GM23338 (cell line): ENCODE data around the gene PRPSAP1. TPM values are rescaled to one million over a fixed set of nuclear protein-coding genes. Genes with fewer than 3 reads are reported as not detected.
A peak's percentile ranks its signal among the peaks of the same experiment; 100 is the strongest.

Experiments used
- ATAC-seq: fragments of 200-7000 bp; cut with Tn5 transposase; 3 replicates; pipeline ENCODE4 v1.9.1; 2020
- DNase-seq: peaks from one replicate; pipeline ENCODE4 v3.0.0-alpha.2; 2015; ENCODE audit warnings: low spot score
- H2AFZ ChIP-seq: fragments of 200-600 bp; sonication (generic); 2 replicates; pipeline ENCODE4 v1.8.0; 2016; ENCODE audit warnings: antibody characterized with exemption, mild to moderate bottlenecking, moderate library complexity
- H3F3A ChIP-seq: fragments of 200-600 bp; sonication (generic); replicated peaks from 2 replicates; pipeline ENCODE4 v1.8.0; 2017; ENCODE audit warnings: antibody characterized with exemption, mixed run types, low read depth
- H3K27ac ChIP-seq: fragments of 200-600 bp; sonication (generic); 2 replicates; pipeline ENCODE4 v1.6.1; 2016; ENCODE audit warnings: low read depth
- H3K27me3 ChIP-seq: fragments of 200-600 bp; sonication (generic); 2 replicates; pipeline ENCODE4 v1.8.0; 2016; ENCODE audit warnings: mild to moderate bottlenecking, mixed run types, moderate library complexity; ENCODE audit not compliant: insufficient read depth
- H3K36me3 ChIP-seq: fragments of 200-600 bp; sonication (generic); 2 replicates; pipeline ENCODE4 v1.8.0; 2016; ENCODE audit warnings: mild to moderate bottlenecking; ENCODE audit not compliant: insufficient read depth
- H3K4me1 ChIP-seq: fragments of 200-600 bp; sonication (generic); 2 replicates; pipeline ENCODE4 v1.8.0; 2016; ENCODE audit warnings: mild to moderate bottlenecking, moderate library complexity; ENCODE audit not compliant: insufficient read depth
- H3K4me2 ChIP-seq: fragments of 200-600 bp; sonication (generic); 2 replicates; pipeline ENCODE4 v1.7.1; 2017; ENCODE audit warnings: mixed run types
- H3K4me3 ChIP-seq: fragments of 200-600 bp; sonication (generic); 2 replicates; pipeline ENCODE4 v1.6.1; 2016; ENCODE audit warnings: mixed run types
- H3K79me2 ChIP-seq: fragments of 200-600 bp; sonication (generic); replicated peaks from 2 replicates; pipeline ENCODE4 v1.8.0; 2017; ENCODE audit warnings: mild to moderate bottlenecking; ENCODE audit not compliant: insufficient read depth
- H3K9me2 ChIP-seq: fragments of 200-600 bp; sonication (generic); 2 replicates; pipeline ENCODE4 v1.8.0; 2017; ENCODE audit not compliant: insufficient read depth
- H4K20me1 ChIP-seq: fragments of 200-600 bp; sonication (generic); replicated peaks from 2 replicates; pipeline ENCODE4 v1.8.0; 2017; ENCODE audit warnings: mild to moderate bottlenecking; ENCODE audit not compliant: insufficient read depth
- H3K27ac Mint-ChIP-seq: 2 replicates; pipeline ENCODE4 v1.8.0; 2020; ENCODE audit warnings: inconsistent platforms, mild to moderate bottlenecking, moderate library complexity, mixed read lengths
- H3K27me3 Mint-ChIP-seq: 3 replicates; pipeline ENCODE4 v1.8.0; 2022; ENCODE audit warnings: low read depth, mild to moderate bottlenecking, moderate library complexity, mixed read lengths, inconsistent platforms; ENCODE audit not compliant: insufficient read depth, poor library complexity
- H3K36me3 Mint-ChIP-seq: 3 replicates; pipeline ENCODE4 v1.8.0; 2021; ENCODE audit warnings: low read depth, mild to moderate bottlenecking, inconsistent platforms, moderate library complexity, mixed read lengths
- H3K4me1 Mint-ChIP-seq: 3 replicates; pipeline ENCODE4 v1.8.0; 2020; ENCODE audit warnings: mild to moderate bottlenecking, inconsistent platforms, mixed read lengths
- H3K4me3 Mint-ChIP-seq: 3 replicates; pipeline ENCODE4 v1.8.0; 2021; ENCODE audit warnings: moderate library complexity, mild to moderate bottlenecking, inconsistent platforms, mixed read lengths
- H3K9me3 Mint-ChIP-seq: 3 replicates; pipeline ENCODE4 v1.8.0; 2020; ENCODE audit warnings: moderate library complexity, mild to moderate bottlenecking, inconsistent platforms, mixed read lengths
- CREB1 ChIP-seq: fragments of 250-450 bp; sonication (Bioruptor Pico); IDR thresholded peaks from 2 replicates; pipeline ENCODE4 v1.5.0; 2020; ENCODE audit warnings: low read depth, mild to moderate bottlenecking, moderate library complexity
- EZH2 ChIP-seq: fragments of 200-600 bp; sonication (generic); IDR thresholded peaks from one replicate; pipeline ENCODE4 v1.8.0; 2017; ENCODE audit warnings: antibody characterized with exemption, mild to moderate bottlenecking, low read depth; ENCODE audit not compliant: unreplicated experiment
- EZH2phosphoT487 ChIP-seq: fragments of 200-600 bp; sonication (generic); IDR thresholded peaks from one replicate; pipeline ENCODE4 v1.8.1; 2018; ENCODE audit warnings: antibody characterized with exemption; ENCODE audit not compliant: unreplicated experiment
- JUNB ChIP-seq: IDR thresholded peaks from one replicate; pipeline ENCODE4 v1.6.1; 2016; ENCODE audit warnings: antibody characterized with exemption; ENCODE audit not compliant: unreplicated experiment
- NANOG ChIP-seq: IDR thresholded peaks from 2 replicates; pipeline ENCODE4 v1.6.1; 2016; ENCODE audit warnings: antibody characterized with exemption, borderline replicate concordance
- POLR2AphosphoS5 ChIP-seq: IDR thresholded peaks from 2 replicates; pipeline ENCODE4 v1.6.1; 2016; ENCODE audit warnings: antibody characterized with exemption, low read depth
- STAT1 ChIP-seq: IDR thresholded peaks from one replicate; pipeline ENCODE4 v1.6.1; 2016; ENCODE audit warnings: antibody characterized with exemption; ENCODE audit not compliant: unreplicated experiment
- ZNF114 ChIP-seq: fragments of 250-450 bp; sonication (Bioruptor Pico); IDR thresholded peaks from 2 replicates; pipeline ENCODE4 v1.5.0; 2020; ENCODE audit warnings: mild to moderate bottlenecking, moderate library complexity
- ZNF331 ChIP-seq: fragments of 250-450 bp; sonication (Bioruptor Pico); IDR thresholded peaks from 2 replicates; pipeline ENCODE4 v1.5.0; 2020; ENCODE audit warnings: low read depth, mild to moderate bottlenecking, moderate library complexity
- polyA plus RNA-seq: library from polyadenylated mRNA; unstranded; fragments of >200 nt; fragmentation: Nextera tagmentation; extraction: Ambion mirVana; gene quantifications from 2 replicates; pipeline ENCODE4 v1.2.1, GENCODE V29; 2016
- total RNA-seq: library from RNA; depleted of rRNA; stranded (reverse); fragments of >200 nt; shearing (Covaris generic); gene quantifications from 2 replicates; pipeline ENCODE4 v1.2.3, GENCODE V29; 2014
- TF ChIP-seq, protein P1 (sequence below): fragments of 250-450 bp; sonication (Bioruptor Pico); IDR thresholded peaks from 2 replicates; pipeline ENCODE4 v1.5.0; 2020; ENCODE audit warnings: mild to moderate bottlenecking, moderate library complexity
- TF ChIP-seq, protein P2 (sequence below), 2 experiments: fragments of 200-600 bp in 1 of 2; sonication (generic) in 1 of 2; conservative IDR thresholded peaks; 2 replicates each; pipeline versions ENCODE4 v1.5.1 to v1.6.1; 2016 to 2017; ENCODE audit warnings: antibody characterized with exemption in 2 of 2, low read depth in 2 of 2, mild to moderate bottlenecking in 2 of 2, moderate library complexity in 1 of 2
- TF ChIP-seq, protein P3 (sequence below): IDR thresholded peaks from one replicate; pipeline ENCODE4 v1.6.1; 2018; ENCODE audit warnings: antibody characterized with exemption; ENCODE audit not compliant: unreplicated experiment
- TF ChIP-seq, protein P4 (sequence below): IDR thresholded peaks from 2 replicates; pipeline ENCODE4 v1.6.1; 2016; ENCODE audit warnings: antibody characterized with exemption

The PRPSAP1 gene
- total and polyA plus RNA-seq, 2 experiments from 2014 or later, result 39.5 to 58.8 TPM

DNA sequence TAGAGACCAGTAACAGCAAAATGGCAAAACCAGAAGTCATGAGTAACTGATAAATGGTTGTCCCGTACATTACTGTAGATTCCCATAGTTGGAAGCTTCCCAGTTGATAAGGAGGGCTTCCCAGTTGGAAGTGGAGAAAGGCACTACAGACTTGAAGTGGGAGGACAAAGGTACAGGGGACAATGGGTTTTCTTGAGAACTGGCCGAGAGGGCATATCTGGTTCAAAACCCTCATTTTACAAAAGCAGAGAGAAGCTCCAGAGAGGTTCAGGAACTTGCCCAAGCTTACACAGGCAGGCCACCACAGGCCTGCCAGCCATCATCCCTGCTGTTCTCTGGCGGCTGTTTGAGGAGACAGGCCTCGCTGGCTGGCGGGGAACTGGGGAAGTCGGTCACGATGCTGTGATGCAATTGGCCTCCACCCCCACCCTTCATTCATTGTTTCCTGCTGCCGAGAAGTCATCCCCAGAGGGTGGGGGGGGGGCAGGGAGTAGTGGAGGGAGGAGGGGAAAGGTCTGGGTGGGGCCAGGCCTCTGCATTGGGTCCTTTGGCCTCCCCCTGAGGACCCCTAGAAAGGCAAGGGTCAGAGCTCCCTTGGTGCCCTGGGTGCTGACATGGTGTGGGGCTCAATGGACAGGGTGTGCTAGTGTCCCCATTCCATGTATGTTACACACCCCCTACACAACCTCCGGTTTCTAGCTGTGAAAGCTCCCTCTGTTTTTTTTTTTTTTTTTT lies 85.5 kb downstream of the PRPSAP1 start:
- peak; percentile 0; the same call in 2 of the 3 replicates for ATAC-seq
- peak; percentile 56 for DNase-seq
- peaks cover 11% of the 10 kb centered on the region; the same call in 2 of the 3 replicates for H3K36me3 Mint-ChIP-seq
- H2AFZ ChIP-seq, result no peak overlapping the region
- H3K4me3 ChIP-seq, result 0 out of 2 replicates have a peak overlapping the region, but pooled peaks have one; percentile 28
- peaks cover 21% of the 10 kb centered on the region for H3K79me2 ChIP-seq
- peaks cover 3% of the 10 kb centered on the region; the same call in 1 of the 2 replicates for H3F3A ChIP-seq
- H3K27me3 ChIP-seq, result no peaks in the 10 kb centered on the region
- no peak for TF ChIP-seq ZNF114
- TF ChIP-seq, protein P1, sequence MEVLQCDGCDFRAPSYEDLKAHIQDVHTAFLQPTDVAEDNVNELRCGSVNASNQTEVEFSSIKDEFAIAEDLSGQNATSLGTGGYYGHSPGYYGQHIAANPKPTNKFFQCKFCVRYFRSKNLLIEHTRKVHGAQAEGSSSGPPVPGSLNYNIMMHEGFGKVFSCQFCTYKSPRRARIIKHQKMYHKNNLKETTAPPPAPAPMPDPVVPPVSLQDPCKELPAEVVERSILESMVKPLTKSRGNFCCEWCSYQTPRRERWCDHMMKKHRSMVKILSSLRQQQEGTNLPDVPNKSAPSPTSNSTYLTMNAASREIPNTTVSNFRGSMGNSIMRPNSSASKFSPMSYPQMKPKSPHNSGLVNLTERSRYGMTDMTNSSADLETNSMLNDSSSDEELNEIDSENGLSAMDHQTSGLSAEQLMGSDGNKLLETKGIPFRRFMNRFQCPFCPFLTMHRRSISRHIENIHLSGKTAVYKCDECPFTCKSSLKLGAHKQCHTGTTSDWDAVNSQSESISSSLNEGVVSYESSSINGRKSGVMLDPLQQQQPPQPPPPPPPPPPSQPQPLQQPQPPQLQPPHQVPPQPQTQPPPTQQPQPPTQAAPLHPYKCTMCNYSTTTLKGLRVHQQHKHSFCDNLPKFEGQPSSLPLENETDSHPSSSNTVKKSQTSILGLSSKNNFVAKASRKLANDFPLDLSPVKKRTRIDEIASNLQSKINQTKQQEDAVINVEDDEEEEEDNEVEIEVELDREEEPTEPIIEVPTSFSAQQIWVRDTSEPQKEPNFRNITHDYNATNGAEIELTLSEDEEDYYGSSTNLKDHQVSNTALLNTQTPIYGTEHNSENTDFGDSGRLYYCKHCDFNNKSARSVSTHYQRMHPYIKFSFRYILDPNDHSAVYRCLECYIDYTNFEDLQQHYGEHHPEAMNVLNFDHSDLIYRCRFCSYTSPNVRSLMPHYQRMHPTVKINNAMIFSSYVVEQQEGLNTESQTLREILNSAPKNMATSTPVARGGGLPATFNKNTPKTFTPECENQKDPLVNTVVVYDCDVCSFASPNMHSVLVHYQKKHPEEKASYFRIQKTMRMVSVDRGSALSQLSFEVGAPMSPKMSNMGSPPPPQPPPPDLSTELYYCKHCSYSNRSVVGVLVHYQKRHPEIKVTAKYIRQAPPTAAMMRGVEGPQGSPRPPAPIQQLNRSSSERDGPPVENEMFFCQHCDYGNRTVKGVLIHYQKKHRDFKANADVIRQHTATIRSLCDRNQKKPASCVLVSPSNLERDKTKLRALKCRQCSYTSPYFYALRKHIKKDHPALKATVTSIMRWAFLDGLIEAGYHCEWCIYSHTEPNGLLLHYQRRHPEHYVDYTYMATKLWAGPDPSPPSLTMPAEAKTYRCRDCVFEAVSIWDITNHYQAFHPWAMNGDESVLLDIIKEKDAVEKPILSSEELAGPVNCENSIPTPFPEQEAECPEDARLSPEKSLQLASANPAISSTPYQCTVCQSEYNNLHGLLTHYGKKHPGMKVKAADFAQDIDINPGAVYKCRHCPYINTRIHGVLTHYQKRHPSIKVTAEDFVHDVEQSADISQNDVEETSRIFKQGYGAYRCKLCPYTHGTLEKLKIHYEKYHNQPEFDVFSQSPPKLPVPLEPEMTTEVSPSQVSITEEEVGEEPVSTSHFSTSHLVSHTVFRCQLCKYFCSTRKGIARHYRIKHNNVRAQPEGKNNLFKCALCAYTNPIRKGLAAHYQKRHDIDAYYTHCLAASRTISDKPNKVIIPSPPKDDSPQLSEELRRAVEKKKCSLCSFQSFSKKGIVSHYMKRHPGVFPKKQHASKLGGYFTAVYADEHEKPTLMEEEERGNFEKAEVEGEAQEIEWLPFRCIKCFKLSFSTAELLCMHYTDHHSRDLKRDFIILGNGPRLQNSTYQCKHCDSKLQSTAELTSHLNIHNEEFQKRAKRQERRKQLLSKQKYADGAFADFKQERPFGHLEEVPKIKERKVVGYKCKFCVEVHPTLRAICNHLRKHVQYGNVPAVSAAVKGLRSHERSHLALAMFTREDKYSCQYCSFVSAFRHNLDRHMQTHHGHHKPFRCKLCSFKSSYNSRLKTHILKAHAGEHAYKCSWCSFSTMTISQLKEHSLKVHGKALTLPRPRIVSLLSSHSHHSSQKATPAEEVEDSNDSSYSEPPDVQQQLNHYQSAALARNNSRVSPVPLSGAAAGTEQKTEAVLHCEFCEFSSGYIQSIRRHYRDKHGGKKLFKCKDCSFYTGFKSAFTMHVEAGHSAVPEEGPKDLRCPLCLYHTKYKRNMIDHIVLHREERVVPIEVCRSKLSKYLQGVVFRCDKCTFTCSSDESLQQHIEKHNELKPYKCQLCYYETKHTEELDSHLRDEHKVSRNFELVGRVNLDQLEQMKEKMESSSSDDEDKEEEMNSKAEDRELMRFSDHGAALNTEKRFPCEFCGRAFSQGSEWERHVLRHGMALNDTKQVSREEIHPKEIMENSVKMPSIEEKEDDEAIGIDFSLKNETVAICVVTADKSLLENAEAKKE (CRISPR knock-in tag), result no peak
- TF ChIP-seq CREB1 (CRISPR knock-in tag), result no peak
- TF ChIP-seq EZH2, result no peak
- no peak for TF ChIP-seq POLR2AphosphoS5
- no peak for TF ChIP-seq ZNF331 (CRISPR knock-in tag)
- TF ChIP-seq EZH2phosphoT487, result no peak
- TF ChIP-seq STAT1, result no peak
- TF ChIP-seq, protein P2, sequence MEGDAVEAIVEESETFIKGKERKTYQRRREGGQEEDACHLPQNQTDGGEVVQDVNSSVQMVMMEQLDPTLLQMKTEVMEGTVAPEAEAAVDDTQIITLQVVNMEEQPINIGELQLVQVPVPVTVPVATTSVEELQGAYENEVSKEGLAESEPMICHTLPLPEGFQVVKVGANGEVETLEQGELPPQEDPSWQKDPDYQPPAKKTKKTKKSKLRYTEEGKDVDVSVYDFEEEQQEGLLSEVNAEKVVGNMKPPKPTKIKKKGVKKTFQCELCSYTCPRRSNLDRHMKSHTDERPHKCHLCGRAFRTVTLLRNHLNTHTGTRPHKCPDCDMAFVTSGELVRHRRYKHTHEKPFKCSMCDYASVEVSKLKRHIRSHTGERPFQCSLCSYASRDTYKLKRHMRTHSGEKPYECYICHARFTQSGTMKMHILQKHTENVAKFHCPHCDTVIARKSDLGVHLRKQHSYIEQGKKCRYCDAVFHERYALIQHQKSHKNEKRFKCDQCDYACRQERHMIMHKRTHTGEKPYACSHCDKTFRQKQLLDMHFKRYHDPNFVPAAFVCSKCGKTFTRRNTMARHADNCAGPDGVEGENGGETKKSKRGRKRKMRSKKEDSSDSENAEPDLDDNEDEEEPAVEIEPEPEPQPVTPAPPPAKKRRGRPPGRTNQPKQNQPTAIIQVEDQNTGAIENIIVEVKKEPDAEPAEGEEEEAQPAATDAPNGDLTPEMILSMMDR (conservative IDR thresholded peaks at IDR 0.05; ENCODE audit: low read depth in 2 of 2), result no peak
- TF ChIP-seq, protein P3, sequence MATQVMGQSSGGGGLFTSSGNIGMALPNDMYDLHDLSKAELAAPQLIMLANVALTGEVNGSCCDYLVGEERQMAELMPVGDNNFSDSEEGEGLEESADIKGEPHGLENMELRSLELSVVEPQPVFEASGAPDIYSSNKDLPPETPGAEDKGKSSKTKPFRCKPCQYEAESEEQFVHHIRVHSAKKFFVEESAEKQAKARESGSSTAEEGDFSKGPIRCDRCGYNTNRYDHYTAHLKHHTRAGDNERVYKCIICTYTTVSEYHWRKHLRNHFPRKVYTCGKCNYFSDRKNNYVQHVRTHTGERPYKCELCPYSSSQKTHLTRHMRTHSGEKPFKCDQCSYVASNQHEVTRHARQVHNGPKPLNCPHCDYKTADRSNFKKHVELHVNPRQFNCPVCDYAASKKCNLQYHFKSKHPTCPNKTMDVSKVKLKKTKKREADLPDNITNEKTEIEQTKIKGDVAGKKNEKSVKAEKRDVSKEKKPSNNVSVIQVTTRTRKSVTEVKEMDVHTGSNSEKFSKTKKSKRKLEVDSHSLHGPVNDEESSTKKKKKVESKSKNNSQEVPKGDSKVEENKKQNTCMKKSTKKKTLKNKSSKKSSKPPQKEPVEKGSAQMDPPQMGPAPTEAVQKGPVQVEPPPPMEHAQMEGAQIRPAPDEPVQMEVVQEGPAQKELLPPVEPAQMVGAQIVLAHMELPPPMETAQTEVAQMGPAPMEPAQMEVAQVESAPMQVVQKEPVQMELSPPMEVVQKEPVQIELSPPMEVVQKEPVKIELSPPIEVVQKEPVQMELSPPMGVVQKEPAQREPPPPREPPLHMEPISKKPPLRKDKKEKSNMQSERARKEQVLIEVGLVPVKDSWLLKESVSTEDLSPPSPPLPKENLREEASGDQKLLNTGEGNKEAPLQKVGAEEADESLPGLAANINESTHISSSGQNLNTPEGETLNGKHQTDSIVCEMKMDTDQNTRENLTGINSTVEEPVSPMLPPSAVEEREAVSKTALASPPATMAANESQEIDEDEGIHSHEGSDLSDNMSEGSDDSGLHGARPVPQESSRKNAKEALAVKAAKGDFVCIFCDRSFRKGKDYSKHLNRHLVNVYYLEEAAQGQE, result no peak
- TF ChIP-seq NANOG, result no peak
- TF ChIP-seq, protein P4, sequence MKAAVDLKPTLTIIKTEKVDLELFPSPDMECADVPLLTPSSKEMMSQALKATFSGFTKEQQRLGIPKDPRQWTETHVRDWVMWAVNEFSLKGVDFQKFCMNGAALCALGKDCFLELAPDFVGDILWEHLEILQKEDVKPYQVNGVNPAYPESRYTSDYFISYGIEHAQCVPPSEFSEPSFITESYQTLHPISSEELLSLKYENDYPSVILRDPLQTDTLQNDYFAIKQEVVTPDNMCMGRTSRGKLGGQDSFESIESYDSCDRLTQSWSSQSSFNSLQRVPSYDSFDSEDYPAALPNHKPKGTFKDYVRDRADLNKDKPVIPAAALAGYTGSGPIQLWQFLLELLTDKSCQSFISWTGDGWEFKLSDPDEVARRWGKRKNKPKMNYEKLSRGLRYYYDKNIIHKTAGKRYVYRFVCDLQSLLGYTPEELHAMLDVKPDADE, result no peak
- TF ChIP-seq JUNB, result no peak
- peaks cover 32% of the 10 kb centered on the region for H3K4me1 ChIP-seq
- H3K4me3 Mint-ChIP-seq, result peak overlapping the region; percentile 50
- peak overlapping the region; percentile 55; the same call in 1 of the 2 replicates for H3K4me2 ChIP-seq
- no peaks in the 10 kb centered on the region for H3K9me3 Mint-ChIP-seq
- peaks cover 20% of the 10 kb centered on the region for H3K27me3 Mint-ChIP-seq
- no peaks in the 10 kb centered on the region for H3K9me2 ChIP-seq
- H4K20me1 ChIP-seq, result no peaks in the 10 kb centered on the region
- peak overlapping the region; percentile 76 for H3K27ac ChIP-seq
- H3K4me1 Mint-ChIP-seq, result peaks cover 53% of the 10 kb centered on the region
- H3K36me3 ChIP-seq, result no peaks in the 10 kb centered on the region
- H3K27ac Mint-ChIP-seq, result peak overlapping the region; percentile 94
